Esophagus squamous epithelium (tissue), 5 donors: ENCODE measurements around the gene NIM1K. TPM values are rescaled to one million over a fixed set of nuclear protein-coding genes. Genes with fewer than 3 reads are reported as not detected.
"Not testable (repeated sequence)": the region's sequence is repeated elsewhere in the genome, so short reads cannot be mapped to it uniquely, and the experiment has no call there.

Experiments
- DNase-seq: peaks from one replicate; lab custom pipeline; 2025; lab: John Stamatoyannopoulos, UW
- H3K27ac ChIP-seq, 4 donors: fragments of 200-600 bp; sonication (generic); one replicate each; pipeline ENCODE4 v1.5.1; 2016 to 2019; ENCODE audit warnings: mild to moderate bottlenecking in 1 of 4
- H3K27me3 ChIP-seq, 4 donors: fragments of 200-600 bp; sonication (generic); 1 replicate in 3 of 4; 2 replicates in 1 of 4; pipeline versions ENCODE4 v1.5.1 to v1.6.0; 2017 to 2021; ENCODE audit warnings: antibody characterized with exemption in 1 of 4
- H3K36me3 ChIP-seq, 3 donors: fragments of 200-600 bp; sonication (generic); one replicate each; pipeline ENCODE4 v1.5.1; 2016 to 2019
- H3K4me1 ChIP-seq, 3 donors: fragments of 200-600 bp; sonication (generic); one replicate each; pipeline ENCODE4 v1.5.1; 2017 to 2019
- H3K4me3 ChIP-seq, 4 donors: fragments of 200-600 bp; sonication (generic); 1 replicate in 3 of 4; 2 replicates in 1 of 4; pipeline ENCODE4 v1.5.1; 2016 to 2019; ENCODE audit warnings: mild to moderate bottlenecking in 2 of 4, moderate library complexity in 1 of 4
- H3K9me3 ChIP-seq, 3 donors: fragments of 200-600 bp; sonication (generic); one replicate each; pipeline ENCODE4 v1.5.1; 2016 to 2019
- CTCF ChIP-seq, 6 experiments: fragments of 450-650 bp in 4 of 6; fragments of 200-600 bp in 2 of 6; sonication (generic) in 2 of 6; IDR thresholded peaks; one replicate each; pipeline ENCODE4 v1.5.1; 2016 to 2019; ENCODE audit warnings: antibody characterized with exemption in 6 of 6, mild to moderate bottlenecking in 4 of 6, moderate library complexity in 4 of 6
- POLR2A ChIP-seq, 4 donors: fragments of 450-650 bp; IDR thresholded peaks; one replicate each; pipeline ENCODE4 v1.6.1; 2017; ENCODE audit warnings: antibody characterized with exemption in 4 of 4, mild to moderate bottlenecking in 4 of 4, moderate library complexity in 3 of 4
- WGBS, 2 donors: methylation state at CpG; one replicate each; pipeline ENCODE4 v1.1.5; 2018; 5-methylcytosine and 5-hydroxymethylcytosine counted together
- intact Hi-C: fragments of 100-400 bp; cut with DNase I; formaldehyde crosslinking; loops from one replicate; pipeline ENCODE4 v1.15.0; 2022
- total RNA-seq, 4 donors: library from RNA; depleted of rRNA; stranded (reverse); fragments of >200 nt; gene quantifications; one replicate each; pipeline ENCODE4 v1.1.0, GENCODE V29; 2016
- donor health status: DM: yes; HTN: yes; CAD: no.

The NIM1K gene
- total RNA-seq, 4 donors from 2014 or later: 0.38 TPM; not detected in 2

- Histone ChIP-seq H3K27ac (peak overlapping the region in 2 of 4 donors; percentile 96 to 98), H3K4me1 (peaks cover 9 to 48% (median 22%) of the 10 kb centered on the region in 3 donors), H3K36me3 (no peaks in the 10 kb centered on the region), H3K27me3 (no peaks in the 10 kb centered on the region), H3K9me3 (no peaks in the 10 kb centered on the region), H3K4me3 (no peak overlapping the region)
- intact Hi-C loops: no loop called here
- WGBS, 2 donors: 92 to 94% methylated on average over 6 of the region's 6 CpGs
- no peak for DNase-seq
- no peak for TF ChIP-seq POLR2A (IDR thresholded peaks at IDR 0.05)
Observed at GRCh38 chr5:43314724-43315123, 122.7 kb downstream of the NIM1K start.

GRCh38 chr5:43315263-43315662, 123.2 kb downstream of the NIM1K start:
- intact Hi-C loops: no loop called here
- no peak for DNase-seq
- peaks cover 9 to 43% (median 19%) of the 10 kb centered on the region in 3 donors for H3K4me1 ChIP-seq
- no peak for TF ChIP-seq CTCF (IDR thresholded peaks at IDR 0.05)
- no peak for TF ChIP-seq POLR2A (IDR thresholded peaks at IDR 0.05)
- H3K9me3 ChIP-seq: no peaks in the 10 kb centered on the region
- no peaks in the 10 kb centered on the region for H3K36me3 ChIP-seq
- no peaks in the 10 kb centered on the region for H3K27me3 ChIP-seq
- H3K27ac ChIP-seq: peak overlapping the region in 2 of 4 donors; percentile 47 to 98
- 27 to 48% methylated on average over 8 of the region's 8 CpGs for WGBS, 2 donors
- no peak overlapping the region for H3K4me3 ChIP-seq

- DNase-seq: no peak
- intact Hi-C loops: no loop called here
- H3K4me1 ChIP-seq: peaks cover 9 to 39% (median 15%) of the 10 kb centered on the region in 3 donors
- H3K9me3 ChIP-seq: no peaks in the 10 kb centered on the region
- 60 to 65% methylated on average over 3 of the region's 3 CpGs for WGBS, 2 donors
- H3K36me3 ChIP-seq: no peaks in the 10 kb centered on the region
- H3K27me3 ChIP-seq: no peaks in the 10 kb centered on the region
- TF ChIP-seq CTCF (IDR thresholded peaks at IDR 0.05) (no peak), POLR2A (IDR thresholded peaks at IDR 0.05) (no peak)
- H3K27ac ChIP-seq: peak overlapping the region in 3 of 4 donors; percentile 27 to 47 (median 47)
- H3K4me3 ChIP-seq: no peak overlapping the region
Observed at GRCh38 chr5:43315682-43316081, 123.7 kb downstream of the NIM1K start.

GRCh38 chr5:43316421-43316820, 124.4 kb downstream of the NIM1K start:
- H3K4me3 ChIP-seq: no peak overlapping the region
- no peaks in the 10 kb centered on the region for H3K36me3 ChIP-seq
- no peaks in the 10 kb centered on the region for H3K9me3 ChIP-seq
- no peak for DNase-seq
- H3K27ac ChIP-seq: no peak overlapping the region
- 85 to 86% methylated on average over 3 to 4 of the region's 5 CpGs for WGBS, 2 donors
- no peaks in the 10 kb centered on the region for H3K27me3 ChIP-seq
- no peak for TF ChIP-seq CTCF (IDR thresholded peaks at IDR 0.05)
- TF ChIP-seq POLR2A (IDR thresholded peaks at IDR 0.05): no peak
- peaks cover 9 to 31% (median 11%) of the 10 kb centered on the region in 3 donors for H3K4me1 ChIP-seq
- intact Hi-C loops: no loop called here

GRCh38 chr5:43320846-43321245, 128.8 kb downstream of the NIM1K start:
- Histone ChIP-seq H3K4me3 (no peak overlapping the region), H3K27me3 (no peaks in the 10 kb centered on the region), H3K4me1 (peaks cover 0 to 2% (median under 1%) of the 10 kb centered on the region in 3 donors), H3K36me3 (no peaks in the 10 kb centered on the region), H3K9me3 (no peaks in the 10 kb centered on the region), H3K27ac (no peak overlapping the region)
- TF ChIP-seq CTCF (IDR thresholded peaks at IDR 0.05): no peak
- no peak for TF ChIP-seq POLR2A (IDR thresholded peaks at IDR 0.05)
- intact Hi-C loops: no loop called here
- WGBS, 2 donors: 80 to 89% methylated on average over 4 of the region's 4 CpGs
- no peak for DNase-seq

GRCh38 chr5:43323488-43323887, 131.5 kb downstream of the NIM1K start:
- H3K27me3 ChIP-seq, H3K4me1 ChIP-seq, H3K4me3 ChIP-seq, DNase-seq, H3K36me3 ChIP-seq, H3K27ac ChIP-seq, intact Hi-C loops, H3K9me3 ChIP-seq: not testable (repeated sequence)
- WGBS, 2 donors: 59 to 78% methylated on average over 3 of the region's 3 CpGs

GRCh38 chr5:43325624-43326023, 133.6 kb downstream of the NIM1K start:
- not testable (repeated sequence) for H3K27me3 ChIP-seq

More at GRCh38 chr5:43325624-43326023, 133.6 kb downstream of the NIM1K start:
- H3K27ac ChIP-seq, H3K9me3 ChIP-seq, H3K4me3 ChIP-seq, DNase-seq, H3K4me1 ChIP-seq, intact Hi-C loops, H3K36me3 ChIP-seq: not testable (repeated sequence)
